ENCODE data around the gene RPS27A.
A peak's percentile ranks its signal among the peaks of the same experiment; 100 is the strongest.
"Not testable (repeated sequence)": the region's sequence is repeated elsewhere in the genome, so short reads cannot be mapped to it uniquely, and the experiment has no call there.

Gene RPS27A

GRCh38 chr2:55268907-55269644 is 36.6 kb downstream of the RPS27A start, which contains the start of gene MTIF2:
MTIF2 (minus strand) TSS chr2:55269231; CDS start chr2:55263858, 5,373 bp downstream.
- FAIRE-seq, result peak; percentile 89
- TF ChIP-seq POLR2A (IDR thresholded peaks at IDR 0.05; ENCODE audit: low read depth, low read length), result peak; percentile 62; the same call in 1 of the 2 replicates
- peak; percentile 90 for DNase-seq (ENCODE audit: insufficient read length, low spot score)

GRCh38 chr2:55269645-55269990 is 37.1 kb downstream of the RPS27A start:
- FAIRE-seq, result peak; percentile 67
- no peak for DNase-seq (ENCODE audit: insufficient read length, low spot score)
- TF ChIP-seq POLR2A (IDR thresholded peaks at IDR 0.05; ENCODE audit: low read depth, low read length), result no peak

- FAIRE-seq; DNase-seq (ENCODE audit: insufficient read length, low spot score): not testable (repeated sequence)
Observed at GRCh38 chr2:55274346-55274745, 41.9 kb downstream of the RPS27A start.

GRCh38 chr2:55277310-55277709 is 44.8 kb downstream of the RPS27A start:
- no peak for TF ChIP-seq POLR2A (IDR thresholded peaks at IDR 0.05; ENCODE audit: low read depth, low read length)
- DNase-seq (ENCODE audit: insufficient read length, low spot score), result no peak
- FAIRE-seq, result peak; percentile 60

- FAIRE-seq; DNase-seq (ENCODE audit: insufficient read length, low spot score): not testable (repeated sequence)
Observed at GRCh38 chr2:55279214-55279835, 46.8 kb downstream of the RPS27A start.

- not testable (repeated sequence) for DNase-seq (ENCODE audit: insufficient read length, low spot score)
Observed at GRCh38 chr2:55279859-55280424, 47.5 kb downstream of the RPS27A start.

GRCh38 chr2:55280851-55281546 is 48.5 kb downstream of the RPS27A start:
- FAIRE-seq; DNase-seq (ENCODE audit: insufficient read length, low spot score): not testable (repeated sequence)

More at GRCh38 chr2:55279859-55280424, 47.5 kb downstream of the RPS27A start:
- FAIRE-seq, result not testable (repeated sequence)

GRCh38 chr2:55282110-55282917 is 49.8 kb downstream of the RPS27A start:
- FAIRE-seq, result no peak
- peak; percentile 24 for DNase-seq (ENCODE audit: insufficient read length, low spot score)
- peak; percentile 50; the same call in 1 of the 2 replicates for TF ChIP-seq POLR2A (IDR thresholded peaks at IDR 0.05; ENCODE audit: low read depth, low read length)

- FAIRE-seq, result no peak
- no peak for DNase-seq (ENCODE audit: insufficient read length, low spot score)
- no peak for TF ChIP-seq POLR2A (IDR thresholded peaks at IDR 0.05; ENCODE audit: low read depth, low read length)
Observed at GRCh38 chr2:55283083-55283482, 50.6 kb downstream of the RPS27A start.
